PC-9 (cell line): ENCODE results near the gene SEC24D. TPM values are rescaled to one million over a fixed set of nuclear protein-coding genes. Genes with fewer than 3 reads are reported as not detected.

Experiments
- BruUV-seq: library from RNA; stranded (reverse); fragments of 400-500 nt; replicated peaks from 2 replicates; lab custom pipeline; 2021; lab: Mats Ljungman, UMichigan
- CTCF ChIA-PET: fragments of 300-600 bp; sonication (Branson Sonifier 250); formaldehyde crosslinking; loops from one replicate; lab custom pipeline; 2022; ENCODE audit warnings: antibody characterized with exemption; lab: Charles Lee
- POLR2A ChIA-PET: fragments of 300-600 bp; sonication (Branson Sonifier 250); formaldehyde crosslinking; loops from one replicate; lab custom pipeline; 2022; ENCODE audit warnings: antibody characterized with exemption; ENCODE audit not compliant: unreplicated experiment; lab: Charles Lee
- DNase-seq, 2 experiments: peaks; one replicate each; pipeline versions ENCODE4 v3.0.0 to v3.0.0-alpha.2; 2015 to 2022; ENCODE audit warnings: mixed read lengths in 1 of 2
- H2AFZ ChIP-seq: fragments of 200-600 bp; sonication (generic); 2 replicates; pipeline ENCODE4 v1.8.1; 2017; ENCODE audit warnings: antibody characterized with exemption
- H3F3A ChIP-seq: fragments of 200-600 bp; sonication (generic); 2 replicates; pipeline ENCODE4 v1.8.1; 2017; ENCODE audit warnings: antibody characterized with exemption, mild to moderate bottlenecking, low read depth; ENCODE audit not compliant: insufficient read depth
- H3K27ac ChIP-seq: fragments of 200-600 bp; sonication (generic); 2 replicates; pipeline ENCODE4 v1.6.1; 2016; ENCODE audit warnings: mixed run types
- H3K27me3 ChIP-seq: fragments of 200-600 bp; sonication (generic); 2 replicates; pipeline ENCODE4 v1.6.1; 2016; ENCODE audit warnings: low read depth, mixed run types; ENCODE audit not compliant: insufficient read depth
- H3K36me3 ChIP-seq: fragments of 200-600 bp; sonication (generic); 2 replicates; pipeline ENCODE4 v1.6.1; 2016; ENCODE audit warnings: low read depth, mixed run types
- H3K4me1 ChIP-seq: fragments of 200-600 bp; sonication (generic); replicated peaks from 2 replicates; pipeline ENCODE4 v1.6.1; 2016; ENCODE audit warnings: mixed run types; ENCODE audit not compliant: insufficient read depth
- H3K4me2 ChIP-seq: fragments of 200-600 bp; sonication (generic); 2 replicates; pipeline ENCODE4 v1.6.1; 2017; ENCODE audit warnings: mixed run types
- H3K4me3 ChIP-seq: fragments of 200-600 bp; sonication (generic); 2 replicates; pipeline ENCODE4 v1.6.1; 2016; ENCODE audit warnings: mixed run types
- H3K79me2 ChIP-seq: fragments of 200-600 bp; sonication (generic); 2 replicates; pipeline ENCODE4 v1.6.1; 2017; ENCODE audit warnings: low read depth, mixed run types
- H3K9me2 ChIP-seq: fragments of 200-600 bp; sonication (generic); 2 replicates; pipeline ENCODE4 v1.8.1; 2017; ENCODE audit warnings: mild to moderate bottlenecking; ENCODE audit not compliant: insufficient read depth
- H3K9me3 ChIP-seq: fragments of 200-600 bp; sonication (generic); 2 replicates; pipeline ENCODE4 v1.8.1; 2016; ENCODE audit warnings: low read depth; ENCODE audit not compliant: insufficient read depth
- H4K20me1 ChIP-seq: fragments of 200-600 bp; sonication (generic); 2 replicates; pipeline ENCODE4 v1.8.1; 2017; ENCODE audit not compliant: insufficient read depth
- CTCF ChIP-seq: fragments of 200-600 bp; sonication (generic); conservative IDR thresholded peaks from 2 replicates; pipeline ENCODE4 v1.6.1; 2017; ENCODE audit warnings: mixed run types, antibody characterized with exemption, mild to moderate bottlenecking, moderate library complexity
- EZH2 ChIP-seq: fragments of 200-600 bp; sonication (generic); IDR thresholded peaks from 2 replicates; pipeline ENCODE4 v1.8.0; 2017; ENCODE audit warnings: antibody characterized with exemption, low read depth
- intact Hi-C: fragments of 100-400 bp; cut with micrococcal nuclease; formaldehyde crosslinking; loops from one replicate; pipeline ENCODE4 v1.10.0; 2022; ENCODE audit not compliant: unreplicated experiment
- total RNA-seq: library from RNA; stranded (reverse); gene quantifications from 2 replicates; pipeline ENCODE4 v1.2.3, GENCODE V29; 2021

Gene SEC24D
- total RNA-seq, 1 experiment from 2014 or later = 17.3 TPM

GRCh38 chr4:118814058-118814457 is 21.9 kb downstream of the SEC24D start:
- Histone ChIP-seq H3K27ac (no peak overlapping the region), H3K27me3 (no peaks in the 10 kb centered on the region), H2AFZ (no peak overlapping the region), H3F3A (no peaks in the 10 kb centered on the region), H3K4me2 (no peak overlapping the region), H3K79me2 (no peaks in the 10 kb centered on the region), H3K9me2 (no peaks in the 10 kb centered on the region), H3K9me3 (no peaks in the 10 kb centered on the region), H4K20me1 (no peaks in the 10 kb centered on the region), H3K4me3 (no peak overlapping the region), H3K4me1 (no peaks in the 10 kb centered on the region), H3K36me3 (no peaks in the 10 kb centered on the region)
- ChIA-PET CTCF (no interaction called here), POLR2A (no interaction called here)
- TF ChIP-seq EZH2 = no peak
- TF ChIP-seq CTCF = no peak
- no TSS peak for BruUV-seq
- DNase-seq = no peak
- intact Hi-C loops = no loop called here

- H4K20me1 ChIP-seq = no peaks in the 10 kb centered on the region
- H3F3A ChIP-seq = no peaks in the 10 kb centered on the region
- CTCF ChIA-PET = no interaction called here
- H3K27me3 ChIP-seq = no peaks in the 10 kb centered on the region
- no peaks in the 10 kb centered on the region for H3K36me3 ChIP-seq
- H3K4me2 ChIP-seq = no peak overlapping the region
- intact Hi-C loops = no loop called here
- no peak overlapping the region for H2AFZ ChIP-seq
- no peak overlapping the region for H3K4me3 ChIP-seq
- no peak for DNase-seq
- H3K9me2 ChIP-seq = no peaks in the 10 kb centered on the region
- H3K9me3 ChIP-seq = no peaks in the 10 kb centered on the region
- H3K27ac ChIP-seq = no peak overlapping the region
- POLR2A ChIA-PET = no interaction called here
- TF ChIP-seq CTCF = no peak
- TF ChIP-seq EZH2 = no peak
- no TSS peak for BruUV-seq
- H3K4me1 ChIP-seq = no peaks in the 10 kb centered on the region
- H3K79me2 ChIP-seq = no peaks in the 10 kb centered on the region
Observed at GRCh38 chr4:118813561-118813960, 22.4 kb downstream of the SEC24D start.

- Histone ChIP-seq H2AFZ (no peak overlapping the region), H4K20me1 (no peaks in the 10 kb centered on the region), H3K79me2 (no peaks in the 10 kb centered on the region), H3F3A (no peaks in the 10 kb centered on the region), H3K4me3 (no peak overlapping the region), H3K4me1 (no peaks in the 10 kb centered on the region), H3K9me2 (no peaks in the 10 kb centered on the region), H3K4me2 (no peak overlapping the region), H3K36me3 (no peaks in the 10 kb centered on the region), H3K9me3 (no peaks in the 10 kb centered on the region), H3K27ac (no peak overlapping the region), H3K27me3 (no peaks in the 10 kb centered on the region)
- CTCF ChIA-PET = no interaction called here
- no peak for DNase-seq
- intact Hi-C loops = no loop called here
- POLR2A ChIA-PET = no interaction called here
- no peak for TF ChIP-seq EZH2
- no peak for TF ChIP-seq CTCF
- BruUV-seq = no TSS peak
Observed at GRCh38 chr4:118811832-118812231, 24.1 kb downstream of the SEC24D start.
